GM18507 (cell line): ENCODE measurements around the gene GLI2.

Experiments
- DNase-seq: peaks from one replicate; pipeline ENCODE4 v3.0.0; 2011; ENCODE audit warnings: low read depth; ENCODE audit not compliant: insufficient read length; ENCODE audit errors: extremely low spot score
- FAIRE-seq: peaks from 2 replicates; lab custom pipeline; 2011; peaks lifted over from hg19 to GRCh38; lab: Jason Lieb, UNC

Gene GLI2

GRCh38 chr2:120766470-120767351 lies 31.0 kb downstream of the GLI2 start:
- no peak for FAIRE-seq
- DNase-seq = no peak

- DNase-seq (no peak), FAIRE-seq (no peak)
Measured at GRCh38 chr2:120767486-120768005, 31.9 kb downstream of the GLI2 start.

- FAIRE-seq (no peak), DNase-seq (no peak)
Measured at GRCh38 chr2:120768112-120769048, 32.7 kb downstream of the GLI2 start.

- FAIRE-seq = no peak
- no peak for DNase-seq
Measured at GRCh38 chr2:120769076-120769786, 33.6 kb downstream of the GLI2 start.

- DNase-seq = no peak
- FAIRE-seq = no peak
Measured at GRCh38 chr2:120769787-120770120, 34.1 kb downstream of the GLI2 start.

DNA sequence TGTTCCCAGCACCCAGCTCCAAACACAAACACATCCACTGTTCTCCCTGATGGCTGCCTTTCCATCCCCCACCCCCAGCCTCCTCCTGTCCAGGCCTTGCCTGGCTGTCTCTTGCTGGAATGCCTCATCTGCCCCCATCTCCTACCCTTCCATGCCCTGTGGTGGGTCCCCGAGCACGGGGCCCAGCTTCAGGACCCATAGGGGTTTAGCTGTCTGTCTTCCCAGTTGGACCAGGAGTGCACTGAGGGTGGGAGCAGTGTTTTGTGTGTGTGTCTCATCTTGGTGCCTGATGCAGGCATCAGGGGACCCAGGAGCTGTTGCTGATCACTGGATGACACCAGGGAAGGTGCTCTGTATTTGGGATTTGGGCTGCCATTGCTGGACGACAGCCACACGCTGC lies 34.5 kb downstream of the GLI2 start:
- DNase-seq (no peak), FAIRE-seq (no peak)

DNA sequence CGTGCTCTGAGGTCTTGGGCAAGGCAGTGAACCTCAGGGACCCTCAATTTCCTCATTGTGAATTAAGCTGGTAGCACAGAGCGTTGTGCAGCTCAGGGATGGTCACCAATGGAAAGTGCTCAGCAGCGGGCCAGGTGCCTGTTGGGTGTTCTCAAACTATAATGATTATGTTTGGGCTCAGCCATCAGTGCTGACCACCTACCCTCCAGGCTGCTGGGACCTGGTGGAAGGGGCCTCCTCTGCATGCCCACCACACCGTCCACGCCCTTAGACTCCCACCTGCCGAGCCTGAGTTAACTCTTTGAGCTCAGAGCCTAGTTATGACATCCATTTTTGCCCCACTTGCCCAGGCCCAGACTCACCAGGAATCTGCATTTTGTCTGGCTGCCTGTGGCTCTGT lies 35.0 kb downstream of the GLI2 start:
- FAIRE-seq = no peak

GRCh38 chr2:120771111-120771780 lies 35.6 kb downstream of the GLI2 start:
- DNase-seq (no peak), FAIRE-seq (no peak)

More for the DNA sequence above, 35.0 kb downstream of the GLI2 start:
- DNase-seq = no peak

DNA sequence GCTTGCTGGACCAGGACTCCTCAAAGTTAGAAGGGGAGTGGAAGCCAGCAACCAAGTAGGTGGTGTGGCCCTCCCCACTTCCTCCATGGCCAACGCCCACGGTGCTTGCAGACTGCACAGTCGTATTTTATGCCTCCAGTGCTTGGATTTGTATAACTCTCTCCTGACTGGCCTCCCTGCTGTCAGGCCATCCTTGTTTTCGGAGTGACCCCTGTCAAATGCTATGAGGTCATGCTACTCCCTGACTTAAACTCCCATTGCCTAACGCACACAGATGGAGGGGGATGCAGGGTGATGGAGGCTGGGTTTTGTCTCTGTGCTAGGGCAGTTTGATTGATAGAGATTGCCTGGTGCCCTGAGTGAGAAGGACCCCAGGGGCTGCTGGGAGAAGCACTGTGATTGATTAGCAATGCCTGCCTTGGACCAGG lies 36.1 kb downstream of the GLI2 start:
- DNase-seq = no peak

GRCh38 chr2:120772261-120772660 lies 36.6 kb downstream of the GLI2 start:
- no peak for DNase-seq
- FAIRE-seq = no peak

More for the DNA sequence above, 36.1 kb downstream of the GLI2 start:
- FAIRE-seq = no peak

- no peak for FAIRE-seq
Measured at GRCh38 chr2:120773186-120773800, 37.6 kb downstream of the GLI2 start.

GRCh38 chr2:120774557-120775160 lies 39.0 kb downstream of the GLI2 start:
- DNase-seq (no peak), FAIRE-seq (no peak)

More at GRCh38 chr2:120773186-120773800, 37.6 kb downstream of the GLI2 start:
- no peak for DNase-seq

GRCh38 chr2:120775194-120775593 lies 39.5 kb downstream of the GLI2 start:
- DNase-seq = no peak
- FAIRE-seq = no peak

- no peak for DNase-seq
- FAIRE-seq = no peak
Measured at GRCh38 chr2:120775801-120776589, 40.3 kb downstream of the GLI2 start.

GRCh38 chr2:120776649-120777048 lies 41.0 kb downstream of the GLI2 start:
- FAIRE-seq = no peak
- no peak for DNase-seq

DNA sequence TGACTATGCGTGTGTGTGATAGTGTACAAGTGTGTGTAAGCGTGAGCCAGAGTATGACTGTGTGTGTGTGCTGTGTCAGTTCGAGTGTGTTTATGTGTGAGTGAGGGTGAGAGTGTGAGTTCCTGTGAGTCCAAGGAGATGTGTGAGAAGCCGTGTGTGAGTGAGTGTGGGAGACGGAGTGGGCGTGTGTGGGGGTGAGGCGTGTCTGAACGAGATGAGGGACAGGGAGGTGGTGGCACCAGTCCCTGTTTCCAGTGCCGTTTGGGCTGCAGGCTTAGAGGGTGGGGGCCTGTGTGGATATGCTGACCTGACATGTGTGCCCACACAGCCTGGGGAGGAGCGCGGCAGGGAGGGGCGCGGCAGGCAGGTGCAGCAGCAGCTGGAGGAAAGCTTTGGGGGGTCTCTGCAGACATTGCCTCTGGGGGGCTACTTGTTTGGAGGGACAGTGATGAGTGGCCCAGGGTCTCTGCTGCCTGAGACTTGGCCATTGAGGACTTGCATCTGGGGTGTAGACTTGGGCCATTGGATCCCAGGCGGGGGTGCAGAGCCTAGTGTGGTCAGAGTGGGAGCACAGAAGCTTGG lies 41.6 kb downstream of the GLI2 start:
- FAIRE-seq (no peak), DNase-seq (no peak)

- FAIRE-seq (no peak), DNase-seq (no peak)
Measured at GRCh38 chr2:120777787-120778186, 42.1 kb downstream of the GLI2 start.
